HG02943 (cell line): Measurements from ENCODE around the gene TRNP1.

Experiments used
- ATAC-seq: cut with Tn5 transposase; IDR thresholded peaks from one replicate; pipeline ENCODE4 v1.9.1; 2021; ENCODE audit warnings: mild to moderate bottlenecking, low read depth, moderate library complexity; ENCODE audit not compliant: unreplicated experiment

TRNP1 gene

GRCh38 chr1:27000817-27001460 is 7.4 kb downstream of the TRNP1 start:
- ATAC-seq: no peak

- no peak for ATAC-seq
Observed at GRCh38 chr1:27001570-27002360, 8.3 kb downstream of the TRNP1 start.

GRCh38 chr1:27003745-27004470 is 10.4 kb downstream of the TRNP1 start:
- ATAC-seq: no peak

GRCh38 chr1:27004471-27005165 is 11.1 kb downstream of the TRNP1 start:
- ATAC-seq: no peak

- ATAC-seq: no peak
Observed at GRCh38 chr1:27005166-27005530, 11.7 kb downstream of the TRNP1 start.

- no peak for ATAC-seq
Observed at GRCh38 chr1:27005648-27006496, 12.4 kb downstream of the TRNP1 start.

GRCh38 chr1:27006683-27007082 is 13.2 kb downstream of the TRNP1 start:
- ATAC-seq: no peak

- no peak for ATAC-seq
Observed at GRCh38 chr1:27007909-27008582, 14.6 kb downstream of the TRNP1 start.

GRCh38 chr1:27009601-27010197 is 16.2 kb downstream of the TRNP1 start:
- no peak for ATAC-seq

GRCh38 chr1:27010226-27010994 is 16.9 kb downstream of the TRNP1 start:
- no peak for ATAC-seq

- no peak for ATAC-seq
Observed at GRCh38 chr1:27011058-27011764, 17.7 kb downstream of the TRNP1 start.

GRCh38 chr1:27011976-27012563 is 18.6 kb downstream of the TRNP1 start:
- ATAC-seq: no peak

- ATAC-seq: no peak
Observed at GRCh38 chr1:27015260-27015659, 21.8 kb downstream of the TRNP1 start.

GRCh38 chr1:27016376-27016775 is 22.9 kb downstream of the TRNP1 start:
- no peak for ATAC-seq

GRCh38 chr1:27017207-27017606 is 23.7 kb downstream of the TRNP1 start:
- ATAC-seq: no peak

- ATAC-seq: no peak
Observed at GRCh38 chr1:27018316-27018715, 24.8 kb downstream of the TRNP1 start.

- no peak for ATAC-seq
Observed at GRCh38 chr1:27021354-27022031, 28.0 kb downstream of the TRNP1 start.
